Dendritic cell treated with granulocyte-macrophage colony-stimulating factor and Interleukin-4, amounts not matched to agents 40 ng/mL and 50 ng/mL, for 4 days (primary cell): Measurements from ENCODE around the gene DRAP1.
A peak's percentile ranks its signal among the peaks of the same experiment; 100 is the strongest.

Experiments
- H3K27ac Mint-ChIP-seq: one replicate; pipeline ENCODE4 v1.8.0; 2022; ENCODE audit warnings: mild to moderate bottlenecking, mixed read lengths
- H3K27me3 Mint-ChIP-seq: one replicate; pipeline ENCODE4 v1.8.0; 2022; ENCODE audit warnings: mild to moderate bottlenecking, mixed read lengths
- H3K36me3 Mint-ChIP-seq: one replicate; pipeline ENCODE4 v1.8.0; 2022; ENCODE audit warnings: low read depth, mixed read lengths
- H3K4me1 Mint-ChIP-seq: one replicate; pipeline ENCODE4 v1.8.0; 2022; ENCODE audit warnings: low read depth, mixed read lengths
- H3K4me3 Mint-ChIP-seq: one replicate; pipeline ENCODE4 v1.8.0; 2022; ENCODE audit warnings: mild to moderate bottlenecking, moderate library complexity, mixed read lengths
- H3K9me3 Mint-ChIP-seq: one replicate; pipeline ENCODE4 v1.8.0; 2022; ENCODE audit warnings: mixed read lengths
- intact Hi-C: fragments of 100-400 bp; cut with micrococcal nuclease; formaldehyde crosslinking; loops from one replicate; pipeline ENCODE4 v1.15.0; 2022

Gene DRAP1

GRCh38 chr11:65919141-65919572, at the start of gene DRAP1:
DRAP1 (plus strand) TSS chr11:65919426; CDS start chr11:65919502, 76 bp downstream.
- peaks cover 63% of the 10 kb centered on the region for H3K36me3 Mint-ChIP-seq
- H3K4me1 Mint-ChIP-seq, result peaks cover 66% of the 10 kb centered on the region
- H3K9me3 Mint-ChIP-seq, result no peaks in the 10 kb centered on the region
- H3K4me3 Mint-ChIP-seq, result peak within 1 kb of the TSS; percentile 97
- peaks cover 2% of the 10 kb centered on the region for H3K27me3 Mint-ChIP-seq
- intact Hi-C loops, result loop anchor here (1.0 to 5.0 kb wide), 3 partner anchors 22 to 348 kb away; partner anchors contain the start of genes RAB1B and SART1
- H3K27ac Mint-ChIP-seq, result peak within 1 kb of the TSS; percentile 89

GRCh38 chr11:65869643-65870306, 49.5 kb upstream of the DRAP1 start:
- Mint-ChIP-seq H3K27ac (no peak overlapping the region), H3K27me3 (peaks cover 25% of the 10 kb centered on the region), H3K36me3 (peaks cover 47% of the 10 kb centered on the region), H3K9me3 (no peaks in the 10 kb centered on the region), H3K4me1 (peaks cover 63% of the 10 kb centered on the region), H3K4me3 (no peak overlapping the region)
- intact Hi-C loops, result no loop called here

GRCh38 chr11:65870307-65870658, 48.9 kb upstream of the DRAP1 start:
- Mint-ChIP-seq H3K9me3 (no peaks in the 10 kb centered on the region), H3K27me3 (peaks cover 25% of the 10 kb centered on the region), H3K27ac (peak overlapping the region; percentile 51), H3K4me3 (no peak overlapping the region), H3K36me3 (peaks cover 42% of the 10 kb centered on the region), H3K4me1 (peaks cover 58% of the 10 kb centered on the region)
- intact Hi-C loops, result no loop called here

GRCh38 chr11:65870706-65871681, 48.2 kb upstream of the DRAP1 start:
- no peak overlapping the region for H3K4me3 Mint-ChIP-seq
- H3K4me1 Mint-ChIP-seq, result peaks cover 54% of the 10 kb centered on the region
- H3K9me3 Mint-ChIP-seq, result no peaks in the 10 kb centered on the region
- peak overlapping the region; percentile 73 for H3K27ac Mint-ChIP-seq
- intact Hi-C loops, result no loop called here
- H3K27me3 Mint-ChIP-seq, result peaks cover 25% of the 10 kb centered on the region
- peaks cover 34% of the 10 kb centered on the region for H3K36me3 Mint-ChIP-seq

GRCh38 chr11:65871811-65872548, 47.2 kb upstream of the DRAP1 start:
- Mint-ChIP-seq H3K9me3 (no peaks in the 10 kb centered on the region), H3K27me3 (peaks cover 25% of the 10 kb centered on the region), H3K36me3 (peaks cover 26% of the 10 kb centered on the region), H3K4me3 (peak overlapping the region; percentile 34), H3K27ac (peak overlapping the region; percentile 73), H3K4me1 (peaks cover 56% of the 10 kb centered on the region)
- intact Hi-C loops, result no loop called here

- Mint-ChIP-seq H3K27me3 (peaks cover 25% of the 10 kb centered on the region), H3K4me3 (peak within 1 kb of the TSS; percentile 96), H3K36me3 (peaks cover 18% of the 10 kb centered on the region), H3K9me3 (no peaks in the 10 kb centered on the region), H3K27ac (peak within 1 kb of the TSS; percentile 95), H3K4me1 (peaks cover 55% of the 10 kb centered on the region)
- intact Hi-C loops, result no loop called here
These were observed 46.5 kb upstream of the DRAP1 start, which contains the start of gene EFEMP2 for GRCh38 chr11:65872586-65873317. EFEMP2 (minus strand) TSS chr11:65872800; CDS start chr11:65872354, 446 bp downstream.

GRCh38 chr11:65873318-65874156, 45.7 kb upstream of the DRAP1 start:
- intact Hi-C loops, result no loop called here
- H3K27me3 Mint-ChIP-seq, result peaks cover 25% of the 10 kb centered on the region
- no peaks in the 10 kb centered on the region for H3K9me3 Mint-ChIP-seq
- peaks cover 59% of the 10 kb centered on the region for H3K4me1 Mint-ChIP-seq
- peak overlapping the region; percentile 96 for H3K4me3 Mint-ChIP-seq
- H3K36me3 Mint-ChIP-seq, result peaks cover 10% of the 10 kb centered on the region
- H3K27ac Mint-ChIP-seq, result peak overlapping the region; percentile 95

GRCh38 chr11:65879617-65880016, 39.6 kb upstream of the DRAP1 start, which contains the start of gene CTSW:
CTSW (plus strand) TSS chr11:65879837; CDS start chr11:65879855, 18 bp downstream.
- peaks cover 3% of the 10 kb centered on the region for H3K27me3 Mint-ChIP-seq
- H3K4me3 Mint-ChIP-seq, result peak within 1 kb of the TSS; percentile 51
- no peaks in the 10 kb centered on the region for H3K9me3 Mint-ChIP-seq
- peaks cover 63% of the 10 kb centered on the region for H3K4me1 Mint-ChIP-seq
- peak within 1 kb of the TSS; percentile 20 for H3K27ac Mint-ChIP-seq
- peaks cover 30% of the 10 kb centered on the region for H3K36me3 Mint-ChIP-seq
- intact Hi-C loops, result no loop called here

- H3K36me3 Mint-ChIP-seq, result peaks cover 34% of the 10 kb centered on the region
- no peak overlapping the region for H3K4me3 Mint-ChIP-seq
- peaks cover 67% of the 10 kb centered on the region for H3K4me1 Mint-ChIP-seq
- peak overlapping the region; percentile 20 for H3K27ac Mint-ChIP-seq
- intact Hi-C loops, result no loop called here
- H3K27me3 Mint-ChIP-seq, result peaks cover 3% of the 10 kb centered on the region
- H3K9me3 Mint-ChIP-seq, result no peaks in the 10 kb centered on the region
These were observed 39.2 kb upstream of the DRAP1 start for GRCh38 chr11:65880027-65880426.

- peaks cover 71% of the 10 kb centered on the region for H3K4me1 Mint-ChIP-seq
These were observed 38.3 kb upstream of the DRAP1 start for GRCh38 chr11:65880844-65881421.

GRCh38 chr11:65882120-65883057, 36.8 kb upstream of the DRAP1 start:
- H3K27ac Mint-ChIP-seq, result no peak overlapping the region
- no peak overlapping the region for H3K4me3 Mint-ChIP-seq
- peaks cover 3% of the 10 kb centered on the region for H3K27me3 Mint-ChIP-seq
- no peaks in the 10 kb centered on the region for H3K9me3 Mint-ChIP-seq
- H3K4me1 Mint-ChIP-seq, result peaks cover 73% of the 10 kb centered on the region
- H3K36me3 Mint-ChIP-seq, result peaks cover 58% of the 10 kb centered on the region
- intact Hi-C loops, result no loop called here

More at GRCh38 chr11:65880844-65881421, 38.3 kb upstream of the DRAP1 start:
- H3K27me3 Mint-ChIP-seq, result peaks cover 3% of the 10 kb centered on the region
- H3K9me3 Mint-ChIP-seq, result no peaks in the 10 kb centered on the region
- peaks cover 43% of the 10 kb centered on the region for H3K36me3 Mint-ChIP-seq
- no peak overlapping the region for H3K4me3 Mint-ChIP-seq
- intact Hi-C loops, result no loop called here
- peak overlapping the region; percentile 13 for H3K27ac Mint-ChIP-seq
